GM19455 (cell line): ENCODE data around the gene MCC.

ENCODE experiments used
- ATAC-seq: cut with Tn5 transposase; IDR thresholded peaks from one replicate; pipeline ENCODE4 v1.9.1; 2021; ENCODE audit not compliant: unreplicated experiment

Gene MCC

DNA sequence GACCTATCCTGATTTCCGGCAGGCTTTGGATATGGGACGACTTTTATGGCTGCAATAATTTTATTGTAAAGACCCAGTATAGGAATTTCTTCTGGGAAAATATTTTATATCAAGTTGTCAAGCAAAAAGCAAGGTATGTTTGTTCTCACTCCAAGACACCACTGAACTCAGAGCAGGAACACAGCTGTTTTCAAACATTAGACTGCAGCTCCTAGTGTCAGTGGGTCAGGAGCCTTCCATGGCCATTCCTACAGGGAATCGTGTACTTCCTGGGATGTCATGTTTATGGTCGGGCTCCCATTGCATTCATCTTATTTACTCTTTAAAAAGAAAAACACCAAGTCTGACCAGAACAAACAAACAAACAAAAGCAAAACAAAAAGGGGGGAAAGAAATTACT lies 278.8 kb downstream of the MCC start:
- no peak for ATAC-seq

DNA sequence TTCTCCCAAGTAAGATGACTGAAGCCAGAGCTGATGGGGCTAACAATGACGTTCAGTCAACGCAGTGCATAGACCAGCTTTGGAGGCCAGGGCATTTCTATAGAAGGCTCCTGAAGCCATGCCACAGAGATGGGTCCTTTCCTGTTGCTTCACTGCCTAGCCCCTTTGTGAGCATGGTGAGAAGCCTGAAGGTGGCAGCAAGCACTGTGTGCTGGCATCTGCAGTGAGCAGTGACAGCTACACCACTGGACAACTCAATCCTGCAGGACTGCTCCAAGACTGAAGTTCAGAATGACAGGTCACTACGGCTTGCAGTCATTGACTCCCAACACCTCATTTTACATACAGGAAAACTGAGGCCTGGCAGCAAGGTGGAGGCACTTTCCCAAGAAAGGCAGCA lies 282.4 kb downstream of the MCC start:
- ATAC-seq: no peak

DNA sequence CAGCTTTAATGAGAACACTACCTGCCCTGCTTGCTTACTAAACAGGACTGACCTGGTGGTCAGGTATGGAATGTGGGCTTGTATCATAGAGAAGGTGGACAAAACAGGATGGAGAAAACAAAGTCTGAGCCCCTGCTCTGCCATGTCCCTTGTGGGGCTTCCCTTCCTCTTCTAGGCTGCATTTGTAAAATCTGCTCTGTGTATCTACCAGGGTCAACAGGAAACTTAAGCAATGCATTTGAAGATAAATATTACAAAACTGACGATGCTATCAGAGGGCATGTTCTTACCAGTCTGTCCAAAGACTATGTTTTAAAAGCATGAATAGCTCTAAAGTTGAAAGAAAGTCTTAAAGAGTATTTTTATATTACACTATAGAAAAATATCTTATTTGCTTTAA lies 282.9 kb downstream of the MCC start:
- ATAC-seq: no peak

DNA sequence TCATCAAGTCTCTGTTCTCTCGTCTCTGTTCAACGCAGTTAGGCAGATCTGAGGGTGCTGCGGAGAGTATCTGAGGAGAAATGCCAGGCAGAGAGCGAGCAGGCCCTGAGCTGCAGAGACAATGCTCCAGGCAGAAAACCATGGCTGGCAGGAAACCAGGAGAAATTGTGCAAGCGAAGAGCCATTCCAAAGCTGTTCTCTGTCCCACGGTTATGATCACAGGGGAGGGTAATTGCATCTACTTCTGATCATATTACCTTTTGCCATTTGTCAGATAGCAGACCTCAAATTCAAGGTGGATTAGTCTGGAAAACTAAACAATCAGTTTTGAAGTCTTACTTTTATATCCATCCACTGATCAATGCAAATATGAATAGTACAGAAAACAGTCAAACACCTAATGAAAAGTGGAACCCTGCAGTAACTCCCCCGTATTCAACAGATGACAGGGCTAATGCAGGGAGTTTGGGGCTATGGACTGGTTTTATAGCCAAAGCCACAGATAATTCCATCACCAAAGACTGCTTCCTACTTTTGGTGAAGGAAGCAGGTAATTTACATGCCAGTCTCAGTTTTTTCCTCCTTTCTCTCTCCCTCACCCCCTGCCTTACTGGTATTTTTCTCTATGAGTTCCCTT lies 283.6 kb downstream of the MCC start:
- ATAC-seq: no peak

DNA sequence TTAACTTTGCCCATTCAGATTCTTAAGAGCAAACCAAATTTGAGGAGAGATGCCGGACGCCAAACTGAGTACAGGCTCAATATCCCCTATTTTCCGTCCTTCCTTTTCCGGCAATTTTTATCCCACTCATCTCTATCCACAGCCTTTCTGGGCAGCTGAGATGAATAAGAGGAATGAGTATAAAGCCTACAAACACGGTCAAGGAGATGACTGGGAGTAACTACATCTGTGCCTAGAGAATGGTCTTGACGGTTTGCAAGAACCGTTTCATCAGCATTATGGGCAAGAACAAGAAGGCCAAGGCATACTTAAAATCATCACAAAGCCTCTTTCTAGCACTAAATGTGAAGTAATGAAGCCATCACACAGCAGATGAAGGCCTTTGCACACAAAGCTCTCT lies 284.3 kb downstream of the MCC start:
- no peak for ATAC-seq

DNA sequence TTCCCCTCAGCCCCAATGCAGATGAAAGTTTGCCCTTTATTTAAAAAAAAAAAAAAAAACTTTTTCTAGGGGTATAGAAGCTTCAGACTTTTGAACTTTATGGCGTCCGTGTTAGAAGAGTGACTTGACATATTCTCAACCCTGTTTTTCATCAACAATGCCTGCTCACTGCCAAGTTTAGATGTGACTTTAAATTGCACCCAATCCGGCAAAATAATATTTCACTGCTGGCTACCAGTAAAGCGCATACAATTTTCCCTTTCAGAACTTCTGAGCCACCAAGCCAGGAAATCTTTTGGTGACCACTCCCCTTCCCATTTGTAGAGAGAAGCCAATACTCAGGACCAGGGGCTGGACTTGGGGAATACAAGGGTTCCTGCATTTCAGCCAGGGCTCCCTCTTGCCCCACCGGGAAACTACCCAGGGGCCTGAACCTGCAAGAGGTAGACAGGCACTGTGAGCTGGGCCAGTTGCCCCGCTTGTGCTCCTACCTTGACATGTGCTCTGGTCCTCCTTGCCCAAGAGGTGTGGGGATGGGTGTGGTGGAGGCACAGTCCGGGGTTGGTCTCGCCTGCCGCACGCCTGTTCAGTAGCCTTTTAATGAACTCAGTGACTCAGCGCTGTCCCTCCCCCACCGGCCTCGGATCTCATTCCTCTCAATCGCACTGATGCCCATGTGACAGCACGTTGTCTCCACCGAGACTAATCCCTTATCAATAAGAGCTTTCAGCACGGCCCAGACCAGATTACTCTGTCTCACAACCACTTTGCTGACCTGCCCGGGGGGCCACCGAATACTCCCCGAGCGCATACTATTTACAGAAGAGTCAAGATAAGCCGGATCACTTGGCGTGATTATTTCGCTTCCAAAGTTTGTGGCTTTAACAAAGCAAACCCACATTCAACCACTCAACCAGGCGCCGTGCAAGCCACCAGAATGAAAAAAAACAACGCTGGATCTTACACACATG lies 285.2 kb downstream of the MCC start:
- no peak for ATAC-seq

DNA sequence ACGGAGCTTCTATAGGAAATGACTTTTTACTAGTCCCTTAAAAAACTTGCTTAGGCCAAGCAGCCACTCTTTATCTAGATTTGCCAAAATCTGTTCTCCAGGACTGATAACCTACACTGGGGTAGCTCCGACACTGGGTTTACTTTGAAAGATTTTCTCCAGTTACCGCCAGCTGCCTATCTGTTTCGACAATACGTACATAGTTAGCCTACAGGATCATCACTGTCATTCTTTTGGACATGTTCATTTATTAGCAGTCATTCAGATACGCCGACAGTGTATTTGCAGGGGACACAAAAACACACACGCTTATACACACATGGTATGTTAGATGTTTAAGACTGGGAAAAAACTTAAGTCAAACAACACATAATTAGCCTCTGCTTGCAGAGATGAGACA lies 286.0 kb downstream of the MCC start:
- no peak for ATAC-seq

DNA sequence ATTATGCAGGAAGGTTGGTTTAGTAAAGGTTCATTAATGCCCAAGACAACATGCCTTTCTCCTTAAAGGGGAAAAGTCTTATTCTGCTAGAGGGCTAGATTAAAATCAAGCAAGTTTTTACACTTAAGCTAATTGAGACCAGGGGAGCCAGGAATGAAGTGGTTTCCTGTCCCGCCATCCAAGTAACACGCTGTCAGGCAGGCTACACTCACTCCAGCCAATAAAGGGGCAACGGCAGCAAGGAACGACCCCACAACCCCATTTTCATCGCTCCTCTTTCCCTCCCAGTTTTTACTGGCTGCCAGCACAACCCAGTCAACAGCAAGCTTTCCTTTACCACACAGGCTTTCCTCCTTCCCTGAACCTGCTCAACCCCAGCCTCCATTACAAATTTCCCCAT lies 286.5 kb downstream of the MCC start:
- ATAC-seq: no peak

DNA sequence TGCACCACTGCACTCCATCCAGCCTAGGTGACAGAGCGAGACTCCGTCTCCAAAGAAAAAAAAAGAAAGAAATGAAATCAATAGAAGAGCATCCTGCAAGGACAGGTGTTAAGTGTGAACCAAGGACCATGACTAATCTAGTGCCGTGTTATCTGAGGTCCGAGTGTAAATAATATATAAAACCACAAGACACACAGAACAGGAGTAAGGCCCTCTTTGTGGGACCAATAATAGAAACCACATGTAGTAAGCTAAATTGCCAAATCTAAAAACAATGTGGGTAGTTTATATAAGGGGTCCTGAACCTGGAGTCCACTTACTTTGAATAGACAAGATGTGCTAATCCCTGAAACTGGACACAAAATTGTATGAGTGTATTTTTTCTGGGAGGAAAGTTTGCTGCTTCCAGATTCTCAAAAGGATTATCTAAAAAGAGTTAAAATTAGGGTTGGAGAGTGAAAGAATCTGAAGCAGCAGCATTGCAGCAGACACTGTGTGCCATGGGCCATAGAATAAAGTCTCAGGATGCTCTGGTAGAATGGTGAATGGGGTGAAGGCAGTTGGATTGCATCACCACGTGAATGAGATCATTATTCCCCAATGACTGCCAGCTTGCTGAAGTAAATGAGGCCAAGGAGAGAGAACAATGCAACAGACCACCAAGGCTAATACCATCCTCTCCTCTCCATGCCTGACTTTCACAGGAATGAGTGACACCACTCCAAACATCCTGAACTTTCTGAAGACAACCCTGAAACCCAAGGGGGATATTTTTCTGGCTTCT lies 288.9 kb downstream of the MCC start:
- no peak for ATAC-seq

DNA sequence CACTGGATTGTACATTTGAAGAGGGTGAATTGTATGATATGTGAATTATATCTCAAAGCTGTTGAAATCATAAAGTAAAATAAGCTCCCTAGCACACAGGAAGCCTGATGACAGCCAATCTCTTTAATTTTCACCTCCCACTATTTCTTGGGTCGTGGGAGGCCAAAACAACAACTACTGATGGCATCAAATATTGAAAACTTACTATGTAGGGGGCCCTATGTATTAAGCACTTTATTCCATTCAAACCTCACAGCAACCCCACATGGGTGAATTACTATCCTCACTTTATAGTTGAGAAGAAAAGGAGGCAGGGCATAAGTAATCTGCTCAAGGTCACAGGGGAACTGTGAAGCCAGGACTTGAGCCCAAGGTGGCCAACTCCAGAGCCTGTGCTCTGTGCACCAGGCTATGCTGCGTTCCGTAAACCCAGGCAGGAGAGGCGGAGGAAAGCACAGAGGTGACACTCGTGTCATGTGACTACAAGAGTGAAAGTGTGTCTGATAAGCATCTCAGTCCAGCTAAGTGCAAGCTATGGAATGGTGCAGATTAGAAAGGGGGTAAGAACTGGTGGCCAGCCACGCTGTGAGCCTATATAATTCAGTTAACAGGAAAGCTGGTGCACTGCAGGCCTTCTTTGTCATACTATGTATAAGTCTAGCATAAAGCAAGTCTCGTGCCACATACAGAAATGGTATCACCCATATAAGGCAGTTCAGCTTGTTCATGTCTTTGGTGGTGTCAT lies 290.6 kb downstream of the MCC start:
- no peak for ATAC-seq

DNA sequence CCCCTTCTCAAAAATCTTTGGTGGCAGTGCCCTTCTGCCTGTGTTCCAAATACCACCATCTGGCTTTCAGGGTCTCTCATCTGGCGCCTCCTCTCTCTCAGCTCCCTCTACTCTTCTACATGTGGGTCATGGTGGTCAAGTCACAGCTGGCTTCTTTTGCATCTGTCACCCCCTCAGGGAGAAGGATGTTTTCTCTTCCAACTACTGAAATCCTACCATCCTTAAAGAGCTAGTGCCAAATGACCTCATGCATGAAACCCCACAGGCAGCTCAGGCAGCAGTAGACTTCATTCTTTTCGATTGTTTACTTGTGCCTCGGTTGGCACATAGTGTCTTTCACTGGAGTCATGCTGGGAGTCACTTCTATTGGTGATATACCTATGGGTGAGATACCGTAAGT lies 292.5 kb downstream of the MCC start:
- no peak for ATAC-seq

DNA sequence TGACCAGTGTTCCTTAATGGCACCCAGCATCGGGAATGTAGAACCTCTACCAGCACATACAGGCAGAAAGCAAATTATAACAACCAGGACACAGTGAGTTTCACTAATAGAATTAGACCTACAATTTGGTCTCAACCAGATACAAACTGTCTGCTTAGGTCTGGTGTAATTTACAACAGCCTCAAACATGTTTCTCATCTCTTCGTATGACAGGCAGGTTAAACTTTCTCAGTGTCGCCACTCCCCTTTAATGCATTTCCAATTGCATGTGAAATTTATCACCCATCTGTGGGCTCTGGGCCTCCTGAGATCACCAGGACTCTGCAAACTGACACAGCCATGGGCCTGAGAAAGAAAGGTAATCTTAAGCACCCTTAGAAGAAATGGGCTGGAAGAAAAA lies 293.0 kb downstream of the MCC start:
- no peak for ATAC-seq

DNA sequence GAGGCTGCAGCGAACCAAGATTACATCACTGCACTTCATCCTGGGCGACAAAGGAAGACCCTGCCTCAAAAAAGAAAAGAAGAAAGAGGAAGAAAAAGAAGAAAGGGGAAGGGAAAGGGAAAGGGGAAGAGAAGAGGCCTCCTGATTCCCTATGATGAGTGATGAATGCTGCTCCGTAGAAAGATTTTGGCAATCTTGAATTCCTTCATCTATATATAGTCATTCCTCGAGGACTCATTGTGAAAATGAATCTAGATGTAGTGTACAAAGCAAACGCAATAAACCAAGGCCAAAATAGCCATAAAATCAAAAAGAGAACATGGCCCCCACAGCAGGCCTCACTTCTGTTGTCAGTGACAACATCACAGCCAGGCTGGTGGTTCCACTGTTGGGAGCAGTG lies 293.7 kb downstream of the MCC start:
- no peak for ATAC-seq

DNA sequence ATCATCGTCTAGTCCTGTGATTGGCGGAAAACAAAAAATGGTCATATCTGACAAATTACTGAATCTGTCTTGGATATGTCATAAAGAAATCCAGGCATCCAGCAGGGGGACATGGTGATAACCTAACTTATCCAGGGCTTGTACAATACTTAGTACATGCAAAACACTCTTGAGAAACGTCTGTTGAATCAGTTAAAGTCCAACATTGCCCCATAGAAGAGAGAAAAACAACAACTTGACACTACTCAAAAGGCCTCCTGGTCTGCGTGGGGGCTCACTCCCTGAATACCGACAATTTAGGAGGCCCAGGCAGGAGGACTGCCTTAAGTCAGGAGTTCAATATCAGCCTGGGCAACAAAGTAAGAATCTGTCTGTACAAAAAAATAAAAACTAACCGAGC lies 294.1 kb downstream of the MCC start:
- no peak for ATAC-seq

DNA sequence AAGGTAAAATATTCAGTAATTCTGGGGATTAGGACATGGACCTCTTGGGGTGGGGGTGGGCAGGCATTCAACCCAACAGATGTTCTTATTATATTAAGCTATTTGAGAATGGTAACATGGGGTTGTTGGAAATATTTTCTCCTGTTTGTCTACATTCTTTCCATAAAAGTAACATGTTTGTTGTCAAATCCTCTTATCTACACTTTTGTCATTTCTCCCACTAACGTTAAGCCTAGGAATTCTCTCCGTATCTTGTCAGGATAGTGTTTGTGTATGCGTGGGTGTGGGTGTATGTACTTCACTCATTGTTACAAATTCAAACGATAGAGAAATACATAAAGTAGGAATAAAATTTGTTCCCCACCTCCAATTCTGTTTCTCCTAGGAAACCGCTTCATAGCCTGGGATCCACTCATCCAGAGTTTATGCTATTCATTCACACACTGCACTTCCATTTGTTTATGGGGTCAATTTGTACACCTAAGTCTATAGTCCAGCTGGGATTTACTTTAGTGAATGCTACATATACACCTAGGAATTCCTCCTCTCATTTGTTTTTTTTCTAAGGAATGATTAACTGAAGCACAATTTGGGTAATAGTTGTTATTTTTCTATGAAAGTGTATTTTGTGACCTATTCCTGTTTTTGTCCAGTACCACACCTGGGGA lies 294.8 kb downstream of the MCC start:
- ATAC-seq: no peak

DNA sequence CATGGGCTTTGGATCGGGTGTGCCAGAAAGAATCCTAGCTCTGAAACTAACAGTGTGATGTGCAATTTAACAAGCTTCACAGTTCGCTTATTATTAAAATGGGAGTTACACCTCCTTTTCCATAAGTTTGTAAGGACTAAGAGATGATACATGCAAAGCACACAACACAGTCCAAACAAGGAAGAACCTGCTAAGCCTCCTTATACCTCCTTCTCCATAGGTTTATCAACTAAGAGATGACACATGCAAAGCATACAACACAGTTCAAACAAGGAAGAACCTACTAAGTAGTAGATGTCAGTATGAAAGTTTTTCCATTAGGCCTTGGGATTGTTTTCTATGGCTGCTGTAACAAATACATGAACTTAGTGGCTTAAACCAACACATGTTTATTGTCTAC lies 295.7 kb downstream of the MCC start:
- no peak for ATAC-seq

DNA sequence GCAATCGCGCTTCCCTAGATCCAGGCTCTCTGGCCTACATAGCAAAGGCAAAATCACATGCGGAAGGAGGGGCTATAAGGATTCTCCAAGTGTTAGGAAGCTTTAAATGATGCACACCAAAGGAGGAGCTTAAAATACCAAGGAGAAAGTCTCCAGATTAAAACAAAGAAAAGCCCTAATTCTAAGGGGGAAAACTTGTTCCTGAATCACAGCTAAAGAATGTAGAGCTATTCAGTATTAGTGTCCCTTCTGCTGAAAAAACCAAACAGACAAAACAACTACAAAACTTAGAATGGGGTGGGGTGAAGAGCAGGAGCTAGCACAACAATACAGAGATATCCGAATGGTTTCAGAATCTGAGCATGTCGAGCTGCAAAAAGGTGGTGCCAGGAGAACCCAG lies 297.9 kb downstream of the MCC start:
- ATAC-seq: no peak

DNA sequence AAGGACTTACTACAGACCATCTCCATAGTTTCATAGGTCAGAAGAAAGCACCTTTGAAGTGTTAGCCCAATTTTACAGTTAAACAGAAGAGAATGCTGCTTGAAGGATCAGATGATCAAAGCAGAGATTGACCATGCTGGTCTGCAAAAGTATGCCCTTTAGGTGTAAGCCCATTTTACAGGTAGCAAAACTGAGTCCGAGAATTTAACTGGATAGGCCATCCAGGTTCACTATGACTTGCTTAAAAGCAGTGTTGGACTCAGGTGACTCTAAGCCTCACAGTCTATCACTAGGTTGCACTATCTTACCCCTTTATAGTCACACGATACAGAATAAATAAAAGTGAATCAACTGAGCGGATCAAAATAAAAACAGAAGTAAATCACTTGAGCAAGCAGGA lies 299.0 kb downstream of the MCC start:
- ATAC-seq: no peak

DNA sequence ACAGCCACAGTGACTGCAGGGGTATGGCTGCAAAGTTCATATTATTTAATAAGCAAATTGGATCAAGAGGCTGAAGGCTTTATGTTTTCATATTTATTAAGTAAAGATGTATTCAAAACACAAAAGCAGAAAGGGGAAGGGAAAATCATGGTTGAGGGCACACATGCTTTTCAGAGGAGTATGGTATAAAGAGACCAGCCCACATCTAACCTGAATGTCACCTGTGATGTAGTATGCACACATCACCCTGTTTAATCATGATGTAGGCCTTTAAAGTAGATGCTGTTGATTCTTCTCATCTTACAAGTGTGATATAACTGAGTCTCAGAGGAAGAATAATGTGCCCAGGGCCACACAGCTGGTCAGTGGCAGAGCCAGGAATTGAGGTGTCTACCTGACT lies 299.8 kb downstream of the MCC start:
- ATAC-seq: no peak

DNA sequence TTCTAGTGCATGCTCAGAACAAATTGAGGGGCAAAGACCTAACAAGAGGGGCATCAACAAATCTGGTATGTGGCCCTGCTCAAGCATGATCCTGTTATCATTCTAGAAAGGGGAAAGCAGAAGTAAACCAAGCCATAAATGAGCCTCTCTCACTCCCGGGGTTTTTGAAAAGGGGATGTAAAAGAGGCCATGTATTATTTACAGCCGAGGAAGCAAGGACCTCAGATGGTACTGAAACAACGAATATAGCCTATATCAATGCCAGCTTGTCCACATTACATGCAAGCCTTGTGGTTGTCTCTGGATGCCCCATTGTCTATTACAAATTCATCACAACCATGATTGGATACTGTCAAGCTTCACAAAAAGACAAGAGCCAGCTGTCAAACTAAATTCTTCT lies 300.3 kb downstream of the MCC start:
- no peak for ATAC-seq

DNA sequence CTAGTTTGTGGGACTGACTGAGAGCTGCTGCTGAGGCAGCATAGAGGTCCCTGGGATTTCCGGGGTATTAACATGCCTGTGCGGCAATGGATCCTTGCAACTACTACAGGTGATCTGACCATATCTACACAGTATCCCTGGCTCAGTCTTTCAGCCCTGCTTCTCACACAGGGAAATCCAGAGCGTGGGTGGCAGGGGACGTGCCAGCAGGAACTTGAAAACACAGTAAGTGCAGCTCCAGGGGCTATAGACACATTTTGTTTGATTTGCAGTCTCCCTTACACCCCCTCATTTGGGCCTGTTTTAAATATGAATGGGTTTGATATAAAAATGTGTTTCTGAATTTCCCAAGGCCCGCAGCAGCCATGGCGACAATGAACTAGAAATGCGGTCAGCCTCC lies 302.2 kb downstream of the MCC start:
- ATAC-seq: no peak
